SK-N-SH treated with all-trans-retinoic acid at 6 μM for 48 hours (cell line): Measurements from ENCODE around the gene MAML3.

Experiments used
- ATAC-seq: fragments of 200-7000 bp; cut with Tn5 transposase; 3 replicates; pipeline ENCODE4 v1.9.1; 2020; ENCODE audit warnings: mild to moderate bottlenecking, moderate library complexity
- ARNTL ChIP-seq: fragments of 450-650 bp; formaldehyde crosslinking; IDR thresholded peaks from 2 replicates; pipeline ENCODE4 v1.5.0; 2020; ENCODE audit warnings: low read depth, mild to moderate bottlenecking, moderate library complexity, borderline replicate concordance
- BACH2 ChIP-seq: fragments of 250-450 bp; sonication (Bioruptor Pico); IDR thresholded peaks from 2 replicates; pipeline ENCODE4 v1.9.0; 2021; ENCODE audit warnings: mild to moderate bottlenecking, borderline replicate concordance
- CREB5 ChIP-seq: fragments of 250-450 bp; sonication (Bioruptor Pico); IDR thresholded peaks from 2 replicates; pipeline ENCODE4 v1.5.1; 2020; ENCODE audit warnings: low read depth, mild to moderate bottlenecking, moderate library complexity
- CSDC2 ChIP-seq: fragments of 250-450 bp; sonication (Bioruptor Pico); IDR thresholded peaks from 2 replicates; pipeline ENCODE4 v1.5.0; 2020; ENCODE audit warnings: mild to moderate bottlenecking, moderate library complexity
- ESRRG ChIP-seq: fragments of 250-450 bp; sonication (Bioruptor Pico); IDR thresholded peaks from 2 replicates; pipeline ENCODE4 v1.6.1; 2021; ENCODE audit warnings: mild to moderate bottlenecking
- OSR1 ChIP-seq: fragments of 250-450 bp; sonication (Bioruptor Pico); IDR thresholded peaks from 2 replicates; pipeline ENCODE4 v1.8.0; 2022; ENCODE audit warnings: moderate library complexity, mild to moderate bottlenecking, inconsistent platforms
- RARB ChIP-seq: fragments of 250-450 bp; sonication (Bioruptor Pico); IDR thresholded peaks from 2 replicates; pipeline ENCODE4 v1.8.0; 2021; ENCODE audit warnings: mild to moderate bottlenecking, moderate library complexity
- TCF4 ChIP-seq: fragments of 250-450 bp; sonication (Bioruptor Pico); IDR thresholded peaks from 2 replicates; pipeline ENCODE4 v1.8.0; 2021; ENCODE audit warnings: mild to moderate bottlenecking, moderate library complexity, borderline replicate concordance
- ZC3H10 ChIP-seq: fragments of 250-450 bp; sonication (Bioruptor Pico); IDR thresholded peaks from 2 replicates; pipeline ENCODE4 v1.5.1; 2021; ENCODE audit warnings: mild to moderate bottlenecking, moderate library complexity
- ZNF565 ChIP-seq: fragments of 450-650 bp; formaldehyde crosslinking; conservative IDR thresholded peaks from 2 replicates; pipeline ENCODE4 v1.5.0; 2020; ENCODE audit warnings: low read depth, mild to moderate bottlenecking, moderate library complexity
- ZNF70 ChIP-seq: fragments of 450-650 bp; formaldehyde crosslinking; IDR thresholded peaks from 2 replicates; pipeline ENCODE4 v1.5.0; 2020; ENCODE audit warnings: mild to moderate bottlenecking, moderate library complexity
- TF ChIP-seq, protein P1 (sequence below): fragments of 250-450 bp; sonication (Bioruptor Pico); IDR thresholded peaks from 2 replicates; pipeline ENCODE4 v1.5.0; 2020; ENCODE audit warnings: mild to moderate bottlenecking, moderate library complexity
- TF ChIP-seq, protein P2 (sequence below): fragments of 250-450 bp; sonication (Bioruptor Pico); IDR thresholded peaks from 2 replicates; pipeline ENCODE4 v1.8.0; 2020; ENCODE audit warnings: mild to moderate bottlenecking, moderate library complexity, borderline replicate concordance
- TF ChIP-seq, protein P3 (sequence below): fragments of 250-450 bp; sonication (Bioruptor Pico); IDR thresholded peaks from 2 replicates; pipeline ENCODE4 v1.5.1; 2021; ENCODE audit warnings: mild to moderate bottlenecking, moderate library complexity

MAML3 gene

GRCh38 chr4:139934057-139934707, 219.8 kb downstream of the MAML3 start (continued):
- TF ChIP-seq, protein P1, sequence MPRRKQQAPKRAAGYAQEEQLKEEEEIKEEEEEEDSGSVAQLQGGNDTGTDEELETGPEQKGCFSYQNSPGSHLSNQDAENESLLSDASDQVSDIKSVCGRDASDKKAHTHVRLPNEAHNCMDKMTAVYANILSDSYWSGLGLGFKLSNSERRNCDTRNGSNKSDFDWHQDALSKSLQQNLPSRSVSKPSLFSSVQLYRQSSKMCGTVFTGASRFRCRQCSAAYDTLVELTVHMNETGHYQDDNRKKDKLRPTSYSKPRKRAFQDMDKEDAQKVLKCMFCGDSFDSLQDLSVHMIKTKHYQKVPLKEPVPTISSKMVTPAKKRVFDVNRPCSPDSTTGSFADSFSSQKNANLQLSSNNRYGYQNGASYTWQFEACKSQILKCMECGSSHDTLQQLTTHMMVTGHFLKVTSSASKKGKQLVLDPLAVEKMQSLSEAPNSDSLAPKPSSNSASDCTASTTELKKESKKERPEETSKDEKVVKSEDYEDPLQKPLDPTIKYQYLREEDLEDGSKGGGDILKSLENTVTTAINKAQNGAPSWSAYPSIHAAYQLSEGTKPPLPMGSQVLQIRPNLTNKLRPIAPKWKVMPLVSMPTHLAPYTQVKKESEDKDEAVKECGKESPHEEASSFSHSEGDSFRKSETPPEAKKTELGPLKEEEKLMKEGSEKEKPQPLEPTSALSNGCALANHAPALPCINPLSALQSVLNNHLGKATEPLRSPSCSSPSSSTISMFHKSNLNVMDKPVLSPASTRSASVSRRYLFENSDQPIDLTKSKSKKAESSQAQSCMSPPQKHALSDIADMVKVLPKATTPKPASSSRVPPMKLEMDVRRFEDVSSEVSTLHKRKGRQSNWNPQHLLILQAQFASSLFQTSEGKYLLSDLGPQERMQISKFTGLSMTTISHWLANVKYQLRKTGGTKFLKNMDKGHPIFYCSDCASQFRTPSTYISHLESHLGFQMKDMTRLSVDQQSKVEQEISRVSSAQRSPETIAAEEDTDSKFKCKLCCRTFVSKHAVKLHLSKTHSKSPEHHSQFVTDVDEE (CRISPR knock-in tag), result no peak
- TF ChIP-seq BACH2 (CRISPR knock-in tag) (no peak), OSR1 (CRISPR knock-in tag) (no peak), ARNTL (CRISPR knock-in tag) (no peak), ZNF565 (CRISPR knock-in tag) (no peak)
- TF ChIP-seq, protein P2, sequence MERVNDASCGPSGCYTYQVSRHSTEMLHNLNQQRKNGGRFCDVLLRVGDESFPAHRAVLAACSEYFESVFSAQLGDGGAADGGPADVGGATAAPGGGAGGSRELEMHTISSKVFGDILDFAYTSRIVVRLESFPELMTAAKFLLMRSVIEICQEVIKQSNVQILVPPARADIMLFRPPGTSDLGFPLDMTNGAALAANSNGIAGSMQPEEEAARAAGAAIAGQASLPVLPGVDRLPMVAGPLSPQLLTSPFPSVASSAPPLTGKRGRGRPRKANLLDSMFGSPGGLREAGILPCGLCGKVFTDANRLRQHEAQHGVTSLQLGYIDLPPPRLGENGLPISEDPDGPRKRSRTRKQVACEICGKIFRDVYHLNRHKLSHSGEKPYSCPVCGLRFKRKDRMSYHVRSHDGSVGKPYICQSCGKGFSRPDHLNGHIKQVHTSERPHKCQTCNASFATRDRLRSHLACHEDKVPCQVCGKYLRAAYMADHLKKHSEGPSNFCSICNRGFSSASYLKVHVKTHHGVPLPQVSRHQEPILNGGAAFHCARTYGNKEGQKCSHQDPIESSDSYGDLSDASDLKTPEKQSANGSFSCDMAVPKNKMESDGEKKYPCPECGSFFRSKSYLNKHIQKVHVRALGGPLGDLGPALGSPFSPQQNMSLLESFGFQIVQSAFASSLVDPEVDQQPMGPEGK (CRISPR knock-in tag), result no peak

GRCh38 chr4:139933541-139933940, 220.4 kb downstream of the MAML3 start:
- ATAC-seq, result no peak
- TF ChIP-seq, protein P3, sequence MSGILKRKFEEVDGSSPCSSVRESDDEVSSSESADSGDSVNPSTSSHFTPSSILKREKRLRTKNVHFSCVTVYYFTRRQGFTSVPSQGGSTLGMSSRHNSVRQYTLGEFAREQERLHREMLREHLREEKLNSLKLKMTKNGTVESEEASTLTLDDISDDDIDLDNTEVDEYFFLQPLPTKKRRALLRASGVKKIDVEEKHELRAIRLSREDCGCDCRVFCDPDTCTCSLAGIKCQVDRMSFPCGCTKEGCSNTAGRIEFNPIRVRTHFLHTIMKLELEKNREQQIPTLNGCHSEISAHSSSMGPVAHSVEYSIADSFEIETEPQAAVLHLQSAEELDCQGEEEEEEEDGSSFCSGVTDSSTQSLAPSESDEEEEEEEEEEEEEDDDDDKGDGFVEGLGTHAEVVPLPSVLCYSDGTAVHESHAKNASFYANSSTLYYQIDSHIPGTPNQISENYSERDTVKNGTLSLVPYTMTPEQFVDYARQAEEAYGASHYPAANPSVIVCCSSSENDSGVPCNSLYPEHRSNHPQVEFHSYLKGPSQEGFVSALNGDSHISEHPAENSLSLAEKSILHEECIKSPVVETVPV (CRISPR knock-in tag), result no peak
- no peak for TF ChIP-seq CREB5 (CRISPR knock-in tag)
- TF ChIP-seq, protein P2 (CRISPR knock-in tag), result no peak
- TF ChIP-seq RARB, result no peak
- TF ChIP-seq, protein P1 (CRISPR knock-in tag), result no peak
- no peak for TF ChIP-seq BACH2 (CRISPR knock-in tag)
- TF ChIP-seq TCF4, result no peak
- no peak for TF ChIP-seq ZC3H10

- ATAC-seq, result no peak
These were observed 220.9 kb downstream of the MAML3 start for GRCh38 chr4:139933104-139933503.

More at GRCh38 chr4:139933104-139933503, 220.9 kb downstream of the MAML3 start:
- TF ChIP-seq CSDC2 (CRISPR knock-in tag) (no peak), ESRRG (CRISPR knock-in tag) (no peak), RARB (no peak), TCF4 (no peak), ZNF70 (no peak)
- TF ChIP-seq, protein P2 (CRISPR knock-in tag), result no peak
- TF ChIP-seq, protein P1 (CRISPR knock-in tag), result no peak
- TF ChIP-seq, all 23 proteins: peak for 0
